Measurements from ENCODE around the gene ADAMTS17. TPM values are rescaled to one million over a fixed set of nuclear protein-coding genes. Genes with fewer than 3 reads are reported as not detected.

The ADAMTS17 gene
- total RNA-seq, 1 experiment from 2014 or later = 7.7 TPM

DNA sequence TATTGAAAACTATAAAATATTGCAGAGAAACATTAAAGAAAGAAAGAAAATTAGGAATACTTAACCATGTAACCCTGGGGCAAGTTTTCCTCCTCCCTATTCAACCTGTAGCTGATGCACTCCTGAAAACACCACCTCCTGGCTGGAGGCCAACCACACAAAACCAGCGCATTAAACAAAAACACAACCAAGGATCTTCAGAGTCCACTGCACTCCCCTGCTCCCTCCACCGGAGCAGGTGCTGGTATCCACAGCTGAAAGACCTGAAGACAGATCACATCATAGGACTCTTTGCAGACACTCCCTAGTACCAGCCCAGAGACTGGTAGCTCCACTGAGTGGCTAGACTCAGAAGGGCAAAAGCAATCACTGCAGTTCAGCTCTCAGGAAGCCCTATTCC, 13.6 kb upstream of the ADAMTS17 start:
- Mint-ChIP-seq H3K4me1 (ENCODE audit: insufficient read depth, unreplicated experiment) (peaks cover 5% of the 10 kb centered on the region), H3K27me3 (ENCODE audit: insufficient read depth, unreplicated experiment) (peaks cover 26% of the 10 kb centered on the region), H3K9me3 (ENCODE audit: unreplicated experiment) (no peaks in the 10 kb centered on the region), H3K36me3 (ENCODE audit: insufficient read depth, unreplicated experiment) (no peaks in the 10 kb centered on the region), H3K4me3 (ENCODE audit: unreplicated experiment) (no peak overlapping the region), H3K27ac (ENCODE audit: low read depth, unreplicated experiment) (no peak overlapping the region)
- CTCF ChIA-PET = interaction anchor here (1.2 kb wide), 2 partner anchors 16 to 19 kb away, joined by 3 to 4 read pairs; no protein-coding TSS in a partner anchor
- BruUV-seq (replicated peaks) = no TSS peak
- intact Hi-C loops (cut with micrococcal nuclease) = no loop called here
- POLR2A ChIA-PET = no interaction called here
- no peak for DNase-seq (ENCODE audit: unreplicated experiment)
- no peak for TF ChIP-seq CTCF (IDR thresholded peaks at IDR 0.05; ENCODE audit: unreplicated experiment)

DNA sequence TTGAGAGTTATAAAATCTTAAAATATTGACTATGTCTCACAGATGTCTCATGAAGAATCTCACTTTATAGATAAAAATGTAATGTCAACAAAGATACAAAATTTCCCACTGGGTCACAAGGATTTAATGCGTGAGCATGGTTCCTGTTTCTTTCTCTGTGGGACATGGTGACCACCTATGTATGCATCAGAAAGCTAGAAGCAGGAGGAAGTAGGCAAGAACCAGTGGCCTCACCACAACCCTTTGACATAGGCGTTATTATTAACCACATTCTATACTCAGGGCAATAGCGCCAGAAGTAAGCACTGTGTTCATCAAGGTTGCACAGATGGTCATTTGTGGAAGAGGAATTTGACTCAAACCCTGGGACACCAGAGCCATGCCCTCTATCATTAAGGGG, 11.7 kb upstream of the ADAMTS17 start:
- Mint-ChIP-seq H3K4me3 (ENCODE audit: unreplicated experiment) (no peak overlapping the region), H3K36me3 (ENCODE audit: insufficient read depth, unreplicated experiment) (no peaks in the 10 kb centered on the region), H3K9me3 (ENCODE audit: unreplicated experiment) (no peaks in the 10 kb centered on the region), H3K27me3 (ENCODE audit: insufficient read depth, unreplicated experiment) (peaks cover 16% of the 10 kb centered on the region), H3K4me1 (ENCODE audit: insufficient read depth, unreplicated experiment) (peaks cover 12% of the 10 kb centered on the region), H3K27ac (ENCODE audit: low read depth, unreplicated experiment) (no peak overlapping the region)
- ChIA-PET POLR2A (interaction anchor here (0.6 kb wide), 1 partner anchor 21 kb away, joined by 3 read pairs; no protein-coding TSS in a partner anchor), CTCF (interaction anchor here (0.7 kb wide), 1 partner anchor 497 kb away, joined by 3 read pairs; no protein-coding TSS in a partner anchor)
- no peak for TF ChIP-seq CTCF (IDR thresholded peaks at IDR 0.05; ENCODE audit: unreplicated experiment)
- intact Hi-C loops (cut with micrococcal nuclease) = loop anchor here (5.0 kb wide), 1 partner anchor 654 kb away; no protein-coding TSS in a partner anchor
- BruUV-seq (replicated peaks) = no TSS peak
- no peak for DNase-seq (ENCODE audit: unreplicated experiment)

DNA sequence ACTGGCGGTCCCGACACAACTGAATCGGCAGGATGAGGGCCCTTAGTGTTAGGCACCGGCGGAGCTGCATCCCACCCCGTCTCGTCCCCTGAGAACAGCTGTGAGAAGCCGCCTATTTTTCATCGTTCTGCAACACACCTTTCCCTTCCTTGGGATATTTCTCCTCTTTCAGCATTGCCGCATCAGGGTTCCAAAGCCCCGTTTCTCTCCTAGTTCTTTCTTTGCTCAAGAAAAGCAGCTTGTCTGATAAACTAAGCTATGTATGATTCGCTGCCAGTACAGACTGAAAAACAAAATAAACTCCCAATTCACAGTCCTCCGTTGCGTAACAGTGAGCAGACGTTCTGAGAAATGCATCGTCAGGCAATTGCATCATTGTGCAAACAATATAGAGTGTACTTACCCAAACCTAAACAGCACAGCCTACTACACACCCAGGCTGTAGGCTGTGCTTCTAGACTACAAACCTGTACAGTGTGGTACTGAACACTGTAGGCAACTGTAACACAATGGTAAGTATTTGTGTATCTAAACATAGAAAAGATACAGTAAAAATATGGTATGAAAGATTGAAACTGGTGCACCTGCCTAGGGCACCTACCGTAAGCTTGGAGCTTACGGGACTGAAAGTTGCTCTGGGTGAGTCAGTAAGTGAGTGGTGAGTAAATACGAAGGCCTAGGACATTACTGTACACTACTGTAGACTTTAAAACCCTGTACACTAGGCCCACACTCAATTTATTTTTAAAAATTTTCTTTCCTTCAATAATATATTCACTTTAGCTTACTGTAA, 8.9 kb upstream of the ADAMTS17 start:
- BruUV-seq (replicated peaks) = TSS peak; percentile 36
- Mint-ChIP-seq H3K9me3 (ENCODE audit: unreplicated experiment) (no peaks in the 10 kb centered on the region), H3K27me3 (ENCODE audit: insufficient read depth, unreplicated experiment) (peaks cover 6% of the 10 kb centered on the region), H3K27ac (ENCODE audit: low read depth, unreplicated experiment) (peak overlapping the region; percentile 94), H3K4me1 (ENCODE audit: insufficient read depth, unreplicated experiment) (peaks cover 12% of the 10 kb centered on the region), H3K4me3 (ENCODE audit: unreplicated experiment) (peak overlapping the region; percentile 86), H3K36me3 (ENCODE audit: insufficient read depth, unreplicated experiment) (no peaks in the 10 kb centered on the region)
- ChIA-PET POLR2A (interaction anchor here (0.6 to 2.9 kb wide), 25 partner anchors 10 to 1099 kb away, joined by 3 to 32 read pairs (median 4); partner anchors contain the start of genes ASB7, LINS1, LRRC28 and LYSMD4), CTCF (interaction anchor here (0.6 to 9.1 kb wide), 50 partner anchors 8 to 1090 kb away, joined by 3 to 213 read pairs (median 4); partner anchors contain the start of genes ADAMTS17, ASB7 and LINS1)
- peak; percentile 95 for DNase-seq (ENCODE audit: unreplicated experiment)
- intact Hi-C loops (cut with micrococcal nuclease) = loop anchor here (1.0 to 5.0 kb wide), 4 partner anchors 33 to 657 kb away; partner anchors contain the start of genes ASB7 and LINS1
- TF ChIP-seq CTCF (IDR thresholded peaks at IDR 0.05; ENCODE audit: unreplicated experiment) = no peak

Data from MCF 10A (cell line).